Measurements from ENCODE around the gene TTC21A.

DNA sequence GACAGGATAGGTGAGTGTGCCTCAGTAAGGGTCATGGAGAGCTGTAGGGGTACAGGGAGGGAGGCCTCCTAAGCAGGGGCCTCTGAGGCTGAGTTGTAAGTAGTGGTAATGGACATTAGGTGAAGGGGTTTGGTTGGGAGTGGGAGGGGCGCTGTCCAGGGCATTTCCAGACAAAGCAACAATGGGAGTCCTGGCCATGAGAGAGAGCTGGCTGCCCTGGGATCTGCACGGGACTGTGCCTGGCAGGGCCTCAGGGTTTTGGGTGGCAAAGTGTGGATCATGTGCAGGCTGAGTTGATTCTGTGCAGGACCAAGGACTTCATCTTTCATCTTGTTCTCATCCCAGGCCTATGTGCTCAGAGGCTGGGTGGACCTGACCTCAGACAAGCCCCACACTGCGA is 4.6 kb downstream of the TTC21A start:
- TF ChIP-seq, protein P1, sequence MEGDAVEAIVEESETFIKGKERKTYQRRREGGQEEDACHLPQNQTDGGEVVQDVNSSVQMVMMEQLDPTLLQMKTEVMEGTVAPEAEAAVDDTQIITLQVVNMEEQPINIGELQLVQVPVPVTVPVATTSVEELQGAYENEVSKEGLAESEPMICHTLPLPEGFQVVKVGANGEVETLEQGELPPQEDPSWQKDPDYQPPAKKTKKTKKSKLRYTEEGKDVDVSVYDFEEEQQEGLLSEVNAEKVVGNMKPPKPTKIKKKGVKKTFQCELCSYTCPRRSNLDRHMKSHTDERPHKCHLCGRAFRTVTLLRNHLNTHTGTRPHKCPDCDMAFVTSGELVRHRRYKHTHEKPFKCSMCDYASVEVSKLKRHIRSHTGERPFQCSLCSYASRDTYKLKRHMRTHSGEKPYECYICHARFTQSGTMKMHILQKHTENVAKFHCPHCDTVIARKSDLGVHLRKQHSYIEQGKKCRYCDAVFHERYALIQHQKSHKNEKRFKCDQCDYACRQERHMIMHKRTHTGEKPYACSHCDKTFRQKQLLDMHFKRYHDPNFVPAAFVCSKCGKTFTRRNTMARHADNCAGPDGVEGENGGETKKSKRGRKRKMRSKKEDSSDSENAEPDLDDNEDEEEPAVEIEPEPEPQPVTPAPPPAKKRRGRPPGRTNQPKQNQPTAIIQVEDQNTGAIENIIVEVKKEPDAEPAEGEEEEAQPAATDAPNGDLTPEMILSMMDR (IDR thresholded peaks at IDR 0.05; ENCODE audit: low read depth, low read length), result no peak
- TF ChIP-seq POLR2A (IDR thresholded peaks at IDR 0.05; ENCODE audit: extremely low read depth, insufficient read length), result no peak
- no peak for TF ChIP-seq MYC (IDR thresholded peaks at IDR 0.05; ENCODE audit: low read depth, low read length)
- TF ChIP-seq, protein P2, sequence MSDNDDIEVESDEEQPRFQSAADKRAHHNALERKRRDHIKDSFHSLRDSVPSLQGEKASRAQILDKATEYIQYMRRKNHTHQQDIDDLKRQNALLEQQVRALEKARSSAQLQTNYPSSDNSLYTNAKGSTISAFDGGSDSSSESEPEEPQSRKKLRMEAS (IDR thresholded peaks at IDR 0.05; ENCODE audit: low read depth, low read length), result no peak
